GM12878 (cell line): ENCODE results near the gene IGFLR1. TPM values are rescaled to one million over a fixed set of nuclear protein-coding genes. Genes with fewer than 3 reads are reported as not detected.

Experiments
- BHLHE40 ChIP-seq, 2 experiments: fragments of 450-650 bp in 1 of 2; IDR thresholded peaks; 2 replicates each; pipeline ENCODE4 v1.6.1; 2011 to 2017; ENCODE audit warnings: low read depth in 2 of 2, borderline replicate concordance in 1 of 2, improper control_type of control experiment in 1 of 2, low read length in 1 of 2, mild to moderate bottlenecking in 1 of 2
- CREM ChIP-seq: IDR thresholded peaks from 2 replicates; pipeline ENCODE4 v1.6.1; 2014; ENCODE audit warnings: antibody characterized with exemption, low read depth
- E2F8 ChIP-seq: fragments of 450-650 bp; IDR thresholded peaks from 2 replicates; pipeline ENCODE4 v1.6.1; 2018; ENCODE audit warnings: mild to moderate bottlenecking, low read depth, moderate library complexity; ENCODE audit not compliant: partially characterized antibody
- IKZF2 ChIP-seq, 2 experiments: fragments of 450-650 bp; IDR thresholded peaks; 2 replicates each; pipeline ENCODE4 v1.6.1; 2017; ENCODE audit warnings: mild to moderate bottlenecking in 2 of 2, moderate library complexity in 2 of 2
- MLLT1 ChIP-seq: fragments of 450-650 bp; IDR thresholded peaks from 2 replicates; pipeline ENCODE4 v1.6.1; 2016; ENCODE audit warnings: mild to moderate bottlenecking
- NBN ChIP-seq: fragments of 450-650 bp; IDR thresholded peaks from 2 replicates; pipeline ENCODE4 v1.6.1; 2016
- NR2C2 ChIP-seq: IDR thresholded peaks from 2 replicates; pipeline ENCODE4 v1.6.1; 2011; ENCODE audit warnings: borderline replicate concordance, low read depth; ENCODE audit not compliant: control insufficient read depth, insufficient read length
- PAX5 ChIP-seq: IDR thresholded peaks from 2 replicates; pipeline ENCODE4 v1.6.1; 2011; ENCODE audit warnings: low read depth, low read length, borderline replicate concordance
- PKNOX1 ChIP-seq: fragments of 450-650 bp; IDR thresholded peaks from 2 replicates; pipeline ENCODE4 v1.6.1; 2016; ENCODE audit warnings: mild to moderate bottlenecking
- RB1 ChIP-seq: fragments of 450-650 bp; formaldehyde crosslinking; IDR thresholded peaks from 2 replicates; pipeline ENCODE4 v1.6.1; 2017; ENCODE audit warnings: mild to moderate bottlenecking, borderline replicate concordance
- RELB ChIP-seq: fragments of 450-650 bp; IDR thresholded peaks from 2 replicates; pipeline ENCODE4 v1.6.1; 2017; ENCODE audit warnings: low read depth, mild to moderate bottlenecking, moderate library complexity
- RFX5 ChIP-seq: IDR thresholded peaks from 2 replicates; pipeline ENCODE4 v1.6.1; 2011; ENCODE audit warnings: low read depth, low read length, improper control_type of control experiment
- SMAD1 ChIP-seq: fragments of 450-650 bp; IDR thresholded peaks from 2 replicates; pipeline ENCODE4 v1.6.1; 2018; ENCODE audit warnings: mild to moderate bottlenecking, low read depth; ENCODE audit not compliant: partially characterized antibody
- SP1 ChIP-seq: IDR thresholded peaks from one replicate; pipeline ENCODE4 v1.6.1; 2011; ENCODE audit warnings: low read depth, low read length
- SPI1 ChIP-seq: IDR thresholded peaks from 2 replicates; pipeline ENCODE4 v1.6.1; 2011; ENCODE audit warnings: low read depth, mild to moderate bottlenecking, low read length, moderate library complexity, borderline replicate concordance; ENCODE audit not compliant: insufficient read depth
- SUPT20H ChIP-seq: IDR thresholded peaks from 2 replicates; pipeline ENCODE4 v1.6.1; 2011; ENCODE audit warnings: low read depth, mild to moderate bottlenecking, low read length, moderate library complexity, borderline replicate concordance; ENCODE audit not compliant: control insufficient read depth
- TAF1 ChIP-seq: IDR thresholded peaks from 2 replicates; pipeline ENCODE4 v1.6.1; 2011; ENCODE audit warnings: mild to moderate bottlenecking, low read depth, low read length, borderline replicate concordance
- ZNF207 ChIP-seq: fragments of 450-650 bp; IDR thresholded peaks from 2 replicates; pipeline ENCODE4 v1.6.1; 2014; ENCODE audit warnings: antibody characterized with exemption, mild to moderate bottlenecking, borderline replicate concordance
- polyA plus RNA-seq, 11 experiments: library from polyadenylated mRNA; depleted of rRNA in 4 of 11; unstranded in 6 of 11; stranded (reverse) in 5 of 11; fragments of >200 nt; fragmentation: Nextera tagmentation in 4 of 11; fragmentation: Illumina TruSeq in 1 of 11; extraction: Ambion mirVana in 4 of 11; extraction: Trizol in 1 of 11; gene quantifications; 1 replicate in 1 of 11; 2 replicates in 10 of 11; pipeline versions ENCODE4 v1.2.1 to v1.2.3, GENCODE V29; 2011 to 2016; ENCODE audit warnings: inconsistent platforms in 2 of 11, missing spikeins in 2 of 11, low read depth in 1 of 11
- total RNA-seq, 4 experiments: library from RNA; depleted of rRNA in 3 of 4; stranded (reverse); fragments of >200 nt in 3 of 4; fragmentation: Illumina TruSeq in 1 of 4; extraction: Trizol in 1 of 4; gene quantifications; 2 replicates each; pipeline versions ENCODE4 v1.2.1 to v1.2.3, GENCODE V29; 2013 to 2021
- TF ChIP-seq, protein P1 (sequence below): fragments of 450-650 bp; IDR thresholded peaks from 2 replicates; pipeline ENCODE4 v1.6.1; 2017; ENCODE audit warnings: borderline replicate concordance

The IGFLR1 gene
- total and polyA plus RNA-seq, 10 of the 15 experiments (the other 5 are each of a cell fraction or from before 2014, with no cell fraction given), result 2.5 to 39.9 (median 24.8) TPM

DNA sequence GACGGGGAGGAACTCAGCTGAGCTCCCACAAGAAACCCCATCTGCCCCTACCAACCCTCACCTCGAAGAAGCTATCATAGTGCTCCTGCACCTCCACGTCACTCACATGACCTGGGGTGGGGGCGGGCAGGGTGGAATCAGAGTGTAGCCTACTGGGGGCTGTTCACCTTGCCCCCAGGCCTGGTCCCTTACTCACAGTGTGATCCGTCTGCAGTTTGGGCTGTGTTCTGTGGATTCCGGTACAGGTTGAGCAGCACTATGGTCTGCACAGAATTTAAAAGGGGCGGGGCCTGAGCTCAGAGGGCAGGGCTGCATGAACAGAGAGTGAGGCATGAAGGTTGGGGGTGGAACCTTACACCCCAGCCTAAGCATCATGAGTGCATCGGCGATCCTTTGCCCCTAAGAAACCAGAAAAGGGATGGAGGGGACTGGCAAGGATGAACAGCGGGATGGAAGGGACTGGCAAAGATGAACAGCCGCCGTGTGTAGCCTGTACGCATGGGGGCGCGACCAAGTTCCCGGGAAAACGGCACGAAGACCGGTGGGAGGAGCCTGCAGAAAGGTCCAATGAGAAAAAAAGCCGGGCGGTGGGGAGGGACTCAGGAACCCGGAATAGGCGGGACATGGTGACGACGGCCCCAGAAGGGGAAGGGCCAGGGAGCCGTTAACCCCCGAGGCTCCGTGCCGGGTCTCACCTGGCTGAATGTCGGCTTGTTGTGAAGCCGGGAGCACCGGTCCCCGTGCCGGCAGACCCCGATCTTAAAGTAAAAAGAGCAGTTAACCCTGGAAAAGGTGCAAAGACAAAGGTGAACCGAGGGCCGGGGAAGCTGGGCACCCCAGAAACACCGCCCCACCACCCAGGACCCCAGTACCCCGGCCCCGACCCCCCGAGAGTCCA is 2.4 kb upstream of the IGFLR1 start (continued):
- peak; percentile 34 for TF ChIP-seq SMAD1
- TF ChIP-seq SP1, result peak; percentile 69
- peak; percentile 98 for TF ChIP-seq E2F8
- no peak for TF ChIP-seq SUPT20H
- TF ChIP-seq SPI1, result peak; percentile 45; the same call in 1 of the 2 replicates
- TF ChIP-seq IKZF2 (IDR thresholded peaks at IDR 0.05), result no peak
- TF ChIP-seq MLLT1, result peak; percentile 47; the same call in 1 of the 2 replicates
- peak; percentile 56; the same call in 1 of the 2 replicates for TF ChIP-seq PAX5
- TF ChIP-seq NBN, result peak; percentile 38
- TF ChIP-seq TAF1, result 0 out of 2 replicates have a peak, but pooled peaks have one; percentile 66
- TF ChIP-seq CREM, result no peak
- peak in 1 of 2 experiments; percentile 45; a peak in 2 of 4 replicates for TF ChIP-seq BHLHE40 (IDR thresholded peaks at IDR 0.05; ENCODE audit: borderline replicate concordance in 1 of 2, low read depth in 2 of 2, low read length in 1 of 2)
- TF ChIP-seq RFX5, result 0 out of 2 replicates have a peak, but pooled peaks have one; percentile 21
- TF ChIP-seq RB1, result peak; percentile 55; the same call in 1 of the 2 replicates
- no peak for TF ChIP-seq NR2C2
- TF ChIP-seq ZNF207, result peak; percentile 73; the same call in 1 of the 2 replicates
- peak; percentile 77 for TF ChIP-seq RELB
- TF ChIP-seq, protein P1, sequence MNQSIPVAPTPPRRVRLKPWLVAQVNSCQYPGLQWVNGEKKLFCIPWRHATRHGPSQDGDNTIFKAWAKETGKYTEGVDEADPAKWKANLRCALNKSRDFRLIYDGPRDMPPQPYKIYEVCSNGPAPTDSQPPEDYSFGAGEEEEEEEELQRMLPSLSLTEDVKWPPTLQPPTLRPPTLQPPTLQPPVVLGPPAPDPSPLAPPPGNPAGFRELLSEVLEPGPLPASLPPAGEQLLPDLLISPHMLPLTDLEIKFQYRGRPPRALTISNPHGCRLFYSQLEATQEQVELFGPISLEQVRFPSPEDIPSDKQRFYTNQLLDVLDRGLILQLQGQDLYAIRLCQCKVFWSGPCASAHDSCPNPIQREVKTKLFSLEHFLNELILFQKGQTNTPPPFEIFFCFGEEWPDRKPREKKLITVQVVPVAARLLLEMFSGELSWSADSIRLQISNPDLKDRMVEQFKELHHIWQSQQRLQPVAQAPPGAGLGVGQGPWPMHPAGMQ, result no peak
- TF ChIP-seq PKNOX1, result peak; percentile 78
